ENCODE measurements around the gene DYSF.

The DYSF gene

GRCh38 chr2:71683666-71684065 is 230.3 kb downstream of the DYSF start:
- no peaks in the 10 kb centered on the region for H3K9me3 ChIP-seq (ENCODE audit: insufficient read depth, low read depth, low read length)
- TF ChIP-seq CTCF (conservative IDR thresholded peaks at IDR 0.05; ENCODE audit: low read length) (no peak), EZH2phosphoT487 (IDR thresholded peaks at IDR 0.05; ENCODE audit: borderline replicate concordance) (no peak)
- no peak overlapping the region for H3K4me3 ChIP-seq (ENCODE audit: low read length, poor library complexity, severe bottlenecking)
- H3K4me2 ChIP-seq (ENCODE audit: low read depth, low read length, poor library complexity, severe bottlenecking), result no peak overlapping the region
- H2AFZ ChIP-seq (ENCODE audit: low read length), result no peak overlapping the region
- no peaks in the 10 kb centered on the region for H3K79me2 ChIP-seq (ENCODE audit: insufficient read depth, low read length)
- no peaks in the 10 kb centered on the region for H3K4me1 ChIP-seq (ENCODE audit: insufficient read depth, low read length, poor library complexity, severe bottlenecking)
- no peak overlapping the region for H3K9ac ChIP-seq (ENCODE audit: low read depth, low read length, poor library complexity, severe bottlenecking)
- no peaks in the 10 kb centered on the region for H3K27me3 ChIP-seq (ENCODE audit: insufficient read depth, low read length, poor library complexity, severe bottlenecking)
- no peaks in the 10 kb centered on the region for H3F3A ChIP-seq (ENCODE audit: low read depth)
- H3K9me2 ChIP-seq (replicated peaks; ENCODE audit: low read depth, low read length), result no peaks in the 10 kb centered on the region
- no peaks in the 10 kb centered on the region for H4K20me1 ChIP-seq (ENCODE audit: insufficient read depth, low read length, poor library complexity, severe bottlenecking)
- no peaks in the 10 kb centered on the region for H3K36me3 ChIP-seq (ENCODE audit: insufficient read depth, low read length)

GRCh38 chr2:71684226-71685072 is 231.1 kb downstream of the DYSF start:
- no peaks in the 10 kb centered on the region for H3K36me3 ChIP-seq (ENCODE audit: insufficient read depth, low read length)
- no peaks in the 10 kb centered on the region for H3K9me2 ChIP-seq (replicated peaks; ENCODE audit: low read depth, low read length)
- TF ChIP-seq CTCF (conservative IDR thresholded peaks at IDR 0.05; ENCODE audit: low read length) (no peak), EZH2phosphoT487 (IDR thresholded peaks at IDR 0.05; ENCODE audit: borderline replicate concordance) (no peak)
- no peak overlapping the region for H3K4me2 ChIP-seq (ENCODE audit: low read depth, low read length, poor library complexity, severe bottlenecking)
- H3K9me3 ChIP-seq (ENCODE audit: insufficient read depth, low read depth, low read length), result no peaks in the 10 kb centered on the region
- H3F3A ChIP-seq (ENCODE audit: low read depth), result no peaks in the 10 kb centered on the region
- H3K79me2 ChIP-seq (ENCODE audit: insufficient read depth, low read length), result no peaks in the 10 kb centered on the region
- H3K27me3 ChIP-seq (ENCODE audit: insufficient read depth, low read length, poor library complexity, severe bottlenecking), result no peaks in the 10 kb centered on the region
- no peak overlapping the region for H3K4me3 ChIP-seq (ENCODE audit: low read length, poor library complexity, severe bottlenecking)
- H4K20me1 ChIP-seq (ENCODE audit: insufficient read depth, low read length, poor library complexity, severe bottlenecking), result no peaks in the 10 kb centered on the region
- H3K4me1 ChIP-seq (ENCODE audit: insufficient read depth, low read length, poor library complexity, severe bottlenecking), result no peaks in the 10 kb centered on the region
- H3K9ac ChIP-seq (ENCODE audit: low read depth, low read length, poor library complexity, severe bottlenecking), result no peak overlapping the region
- no peak overlapping the region for H2AFZ ChIP-seq (ENCODE audit: low read length)

- no peak overlapping the region for H3K4me2 ChIP-seq (ENCODE audit: low read depth, low read length, poor library complexity, severe bottlenecking)
- no peaks in the 10 kb centered on the region for H3K79me2 ChIP-seq (ENCODE audit: insufficient read depth, low read length)
- no peaks in the 10 kb centered on the region for H3K36me3 ChIP-seq (ENCODE audit: insufficient read depth, low read length)
These were observed 231.9 kb downstream of the DYSF start for GRCh38 chr2:71685073-71685848.

More at GRCh38 chr2:71685073-71685848, 231.9 kb downstream of the DYSF start:
- no peak overlapping the region for H3K9ac ChIP-seq (ENCODE audit: low read depth, low read length, poor library complexity, severe bottlenecking)
- H3K27me3 ChIP-seq (ENCODE audit: insufficient read depth, low read length, poor library complexity, severe bottlenecking), result no peaks in the 10 kb centered on the region
- H3K9me3 ChIP-seq (ENCODE audit: insufficient read depth, low read depth, low read length), result no peaks in the 10 kb centered on the region
- H2AFZ ChIP-seq (ENCODE audit: low read length), result no peak overlapping the region
- no peaks in the 10 kb centered on the region for H3F3A ChIP-seq (ENCODE audit: low read depth)
- TF ChIP-seq EZH2phosphoT487 (IDR thresholded peaks at IDR 0.05; ENCODE audit: borderline replicate concordance) (no peak), CTCF (conservative IDR thresholded peaks at IDR 0.05; ENCODE audit: low read length) (no peak)
- H3K4me1 ChIP-seq (ENCODE audit: insufficient read depth, low read length, poor library complexity, severe bottlenecking), result no peaks in the 10 kb centered on the region
- H4K20me1 ChIP-seq (ENCODE audit: insufficient read depth, low read length, poor library complexity, severe bottlenecking), result no peaks in the 10 kb centered on the region
- no peak overlapping the region for H3K4me3 ChIP-seq (ENCODE audit: low read length, poor library complexity, severe bottlenecking)
- no peaks in the 10 kb centered on the region for H3K9me2 ChIP-seq (replicated peaks; ENCODE audit: low read depth, low read length)
